Fibroblast of lung (primary cell): Measurements from ENCODE around the gene SORCS2. TPM values are rescaled to one million over a fixed set of nuclear protein-coding genes. Genes with fewer than 3 reads are reported as not detected.

Experiments used
- DNase-seq, 2 donors: peaks; one replicate each; pipeline versions ENCODE4 v3.0.0 to v3.0.0-alpha.2; 2010; ENCODE audit warnings: low read depth in 2 of 2
- H2AFZ ChIP-seq: 2 replicates; pipeline ENCODE4 v1.5.1; 2012; ENCODE audit warnings: low read length, control low read depth, inconsistent platforms
- H3K27ac ChIP-seq: 2 replicates; pipeline ENCODE4 v1.5.1; 2011; ENCODE audit warnings: low read length, control low read depth; ENCODE audit not compliant: insufficient read depth
- H3K27me3 ChIP-seq: 2 replicates; pipeline ENCODE4 v1.5.1; 2011; ENCODE audit warnings: mild to moderate bottlenecking, low read length; ENCODE audit not compliant: control insufficient read depth, insufficient read depth
- H3K36me3 ChIP-seq: 2 replicates; pipeline ENCODE4 v1.5.1; 2011; ENCODE audit warnings: low read length; ENCODE audit not compliant: control insufficient read depth, insufficient read depth
- H3K4me1 ChIP-seq: 2 replicates; pipeline ENCODE4 v1.5.1; 2011; ENCODE audit warnings: low read length; ENCODE audit not compliant: control insufficient read depth, insufficient read depth; ENCODE audit errors: extremely low read depth
- H3K4me2 ChIP-seq: 2 replicates; pipeline ENCODE4 v1.5.1; 2011; ENCODE audit warnings: low read length, control low read depth; ENCODE audit not compliant: insufficient read depth; ENCODE audit errors: extremely low read depth
- H3K4me3 ChIP-seq, 4 experiments: fragments of 200-600 bp in 1 of 4; sonication (generic) in 1 of 4; replicated peaks in 1 of 4; 2 replicates each; pipeline ENCODE4 v1.5.1; 2011 to 2016; ENCODE audit warnings: low read length in 4 of 4, low read depth in 3 of 4, mild to moderate bottlenecking in 3 of 4, control low read depth in 2 of 4, inconsistent platforms in 1 of 4, mixed read lengths in 1 of 4; ENCODE audit not compliant: insufficient read depth in 1 of 4; ENCODE audit errors: control extremely low read depth in 1 of 4
- H3K79me2 ChIP-seq: 2 replicates; pipeline ENCODE4 v1.5.1; 2012; ENCODE audit warnings: mild to moderate bottlenecking, low read length, inconsistent platforms; ENCODE audit not compliant: control insufficient read depth, insufficient read depth
- H3K9ac ChIP-seq: 2 replicates; pipeline ENCODE4 v1.5.1; 2011; ENCODE audit warnings: mild to moderate bottlenecking, low read length, control low read depth; ENCODE audit not compliant: insufficient read depth
- H3K9me3 ChIP-seq: 2 replicates; pipeline ENCODE4 v1.5.1; 2012; ENCODE audit warnings: low read depth, low read length; ENCODE audit not compliant: control insufficient read depth, insufficient read depth
- H4K20me1 ChIP-seq: 2 replicates; pipeline ENCODE4 v1.5.1; 2011; ENCODE audit warnings: low read length; ENCODE audit not compliant: control insufficient read depth, insufficient read depth; ENCODE audit errors: extremely low read depth
- EZH2 ChIP-seq: IDR thresholded peaks from 2 replicates; pipeline ENCODE4 v1.5.1; 2012; ENCODE audit warnings: low read length, control low read depth, mild to moderate bottlenecking; ENCODE audit errors: missing control alignments
- polyA plus RNA-seq, 2 donors: library from polyadenylated mRNA; depleted of rRNA in 1 of 2; stranded (reverse) in 1 of 2; unstranded in 1 of 2; fragments of >200 nt; gene quantifications; 2 replicates each; pipeline ENCODE4 v1.2.1, GENCODE V29; 2011 to 2012; ENCODE audit warnings: missing spikeins in 1 of 2
- total RNA-seq: library from RNA; depleted of rRNA; stranded (reverse); fragments of >200 nt; gene quantifications from 2 replicates; pipeline ENCODE4 v1.2.1, GENCODE V29; 2014
- TF ChIP-seq, protein P1 (sequence below), 2 donors: IDR thresholded peaks in 1 of 2; conservative IDR thresholded peaks in 1 of 2; 1 replicate in 1 of 2; 2 replicates in 1 of 2; pipeline ENCODE4 v1.5.1; 2011 to 2012; ENCODE audit warnings: low read length in 2 of 2, control low read depth in 1 of 2, inconsistent platforms in 1 of 2, low read depth in 1 of 2, mild to moderate bottlenecking in 1 of 2

The SORCS2 gene
- total and polyA plus RNA-seq, 2 donors (not counting 1 experiment from before 2014, with no cell fraction given), result 0.17 to 0.41 TPM

GRCh38 chr4:7278071-7278765 lies 85.9 kb downstream of the SORCS2 start:
- Histone ChIP-seq H3K4me1 (no peaks in the 10 kb centered on the region), H3K4me3 (no peak overlapping the region), H3K27ac (no peak overlapping the region), H3K9me3 (no peaks in the 10 kb centered on the region), H3K9ac (no peak overlapping the region), H4K20me1 (no peaks in the 10 kb centered on the region), H2AFZ (no peak overlapping the region), H3K27me3 (peaks cover 4% of the 10 kb centered on the region), H3K36me3 (no peaks in the 10 kb centered on the region), H3K4me2 (no peak overlapping the region), H3K79me2 (no peaks in the 10 kb centered on the region)
- DNase-seq, result no peak
- TF ChIP-seq, protein P1, sequence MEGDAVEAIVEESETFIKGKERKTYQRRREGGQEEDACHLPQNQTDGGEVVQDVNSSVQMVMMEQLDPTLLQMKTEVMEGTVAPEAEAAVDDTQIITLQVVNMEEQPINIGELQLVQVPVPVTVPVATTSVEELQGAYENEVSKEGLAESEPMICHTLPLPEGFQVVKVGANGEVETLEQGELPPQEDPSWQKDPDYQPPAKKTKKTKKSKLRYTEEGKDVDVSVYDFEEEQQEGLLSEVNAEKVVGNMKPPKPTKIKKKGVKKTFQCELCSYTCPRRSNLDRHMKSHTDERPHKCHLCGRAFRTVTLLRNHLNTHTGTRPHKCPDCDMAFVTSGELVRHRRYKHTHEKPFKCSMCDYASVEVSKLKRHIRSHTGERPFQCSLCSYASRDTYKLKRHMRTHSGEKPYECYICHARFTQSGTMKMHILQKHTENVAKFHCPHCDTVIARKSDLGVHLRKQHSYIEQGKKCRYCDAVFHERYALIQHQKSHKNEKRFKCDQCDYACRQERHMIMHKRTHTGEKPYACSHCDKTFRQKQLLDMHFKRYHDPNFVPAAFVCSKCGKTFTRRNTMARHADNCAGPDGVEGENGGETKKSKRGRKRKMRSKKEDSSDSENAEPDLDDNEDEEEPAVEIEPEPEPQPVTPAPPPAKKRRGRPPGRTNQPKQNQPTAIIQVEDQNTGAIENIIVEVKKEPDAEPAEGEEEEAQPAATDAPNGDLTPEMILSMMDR (conservative IDR thresholded peaks at IDR 0.05 in 1 of 2, IDR thresholded peaks at IDR 0.05 in 1 of 2; ENCODE audit: low read depth in 1 of 2, low read length in 2 of 2), result no peak
- TF ChIP-seq EZH2, result no peak

- no peak for DNase-seq
- Histone ChIP-seq H3K9me3 (no peaks in the 10 kb centered on the region), H3K79me2 (no peaks in the 10 kb centered on the region), H2AFZ (no peak overlapping the region), H3K4me2 (no peak overlapping the region), H4K20me1 (no peaks in the 10 kb centered on the region), H3K4me1 (no peaks in the 10 kb centered on the region), H3K9ac (no peak overlapping the region), H3K27me3 (peaks cover 4% of the 10 kb centered on the region), H3K4me3 (no peak overlapping the region), H3K36me3 (no peaks in the 10 kb centered on the region), H3K27ac (no peak overlapping the region)
- TF ChIP-seq, protein P1 (conservative IDR thresholded peaks at IDR 0.05 in 1 of 2, IDR thresholded peaks at IDR 0.05 in 1 of 2; ENCODE audit: low read depth in 1 of 2, low read length in 2 of 2), result no peak
- TF ChIP-seq EZH2, result no peak
Observed at GRCh38 chr4:7278981-7279380, 86.6 kb downstream of the SORCS2 start.

DNA sequence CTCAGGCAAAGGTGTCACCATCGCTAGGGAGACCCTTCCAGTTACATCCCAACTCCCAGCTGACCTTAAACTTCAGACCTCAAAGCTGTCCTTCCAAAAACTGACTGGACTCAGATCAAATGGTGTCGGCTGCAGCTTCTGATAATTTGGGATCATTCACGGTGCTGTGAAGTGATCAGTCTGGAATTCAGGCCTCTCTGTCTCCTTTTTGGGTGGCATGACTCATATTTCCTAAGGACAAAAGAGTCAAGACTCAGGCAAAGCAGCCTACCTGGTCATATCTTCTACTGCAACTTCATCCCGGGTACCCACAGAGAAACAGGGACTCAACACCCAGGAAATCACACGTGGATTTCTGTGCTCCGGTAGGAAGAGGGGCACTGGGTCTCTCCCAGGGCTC lies 87.6 kb downstream of the SORCS2 start:
- Histone ChIP-seq H3K27me3 (no peaks in the 10 kb centered on the region), H4K20me1 (no peaks in the 10 kb centered on the region), H3K9me3 (no peaks in the 10 kb centered on the region), H3K79me2 (no peaks in the 10 kb centered on the region), H3K4me1 (no peaks in the 10 kb centered on the region), H3K4me2 (no peak overlapping the region), H2AFZ (no peak overlapping the region), H3K4me3 (no peak overlapping the region), H3K9ac (no peak overlapping the region), H3K36me3 (no peaks in the 10 kb centered on the region), H3K27ac (no peak overlapping the region)
- peak in 1 of 2 donors; percentile 62 for DNase-seq
- TF ChIP-seq, protein P1 (conservative IDR thresholded peaks at IDR 0.05 in 1 of 2, IDR thresholded peaks at IDR 0.05 in 1 of 2; ENCODE audit: low read depth in 1 of 2, low read length in 2 of 2), result no peak
- TF ChIP-seq EZH2, result no peak
